Upper lobe of left lung (tissue), 6 donors: ENCODE results near the gene CADPS. TPM values are rescaled to one million over a fixed set of nuclear protein-coding genes. Genes with fewer than 3 reads are reported as not detected.
A peak's percentile ranks its signal among the peaks of the same experiment; 100 is the strongest.

Source experiments
- ATAC-seq, 2 donors: fragments of 200-7000 bp; cut with Tn5 transposase; one replicate each; pipeline ENCODE4 v1.9.1; 2022; ENCODE audit warnings: mild to moderate bottlenecking in 2 of 2, moderate library complexity in 2 of 2; ENCODE audit not compliant: low FRiP score in 2 of 2
- DNase-seq, 2 donors: peaks; one replicate each; pipeline ENCODE4 v3.0.0-alpha.2; 2019 to 2020
- H3K27ac ChIP-seq, 4 donors: fragments of 200-600 bp; sonication (generic); one replicate each; pipeline ENCODE4 v1.5.1; 2016 to 2019
- H3K27me3 ChIP-seq, 4 donors: fragments of 200-600 bp; sonication (generic); one replicate each; pipeline ENCODE4 v1.5.1; 2017 to 2019
- H3K36me3 ChIP-seq, 4 donors: fragments of 200-600 bp; sonication (generic); one replicate each; pipeline ENCODE4 v1.5.1; 2016 to 2019
- H3K4me1 ChIP-seq, 4 donors: fragments of 200-600 bp; sonication (generic); one replicate each; pipeline ENCODE4 v1.5.1; 2018 to 2019
- H3K4me3 ChIP-seq, 4 donors: fragments of 200-600 bp; sonication (generic); one replicate each; pipeline ENCODE4 v1.5.1; 2017 to 2019; ENCODE audit warnings: mild to moderate bottlenecking in 2 of 4, moderate library complexity in 1 of 4
- H3K9me3 ChIP-seq, 4 donors: fragments of 200-600 bp; sonication (generic); one replicate each; pipeline ENCODE4 v1.5.1; 2018 to 2019
- CTCF ChIP-seq, 6 experiments: fragments of 450-650 bp in 4 of 6; fragments of 200-600 bp in 2 of 6; sonication (generic) in 2 of 6; IDR thresholded peaks; one replicate each; pipeline ENCODE4 v1.5.1; 2016 to 2019; ENCODE audit warnings: antibody characterized with exemption in 6 of 6
- EP300 ChIP-seq, 4 donors: sonication (generic); formaldehyde crosslinking; IDR thresholded peaks; one replicate each; pipeline ENCODE4 v1.5.1; 2017; ENCODE audit warnings: antibody characterized with exemption in 4 of 4, control low read depth in 2 of 4
- POLR2A ChIP-seq, 4 donors: fragments of 450-650 bp; IDR thresholded peaks; one replicate each; pipeline ENCODE4 v1.5.1; 2016 to 2017; ENCODE audit warnings: antibody characterized with exemption in 4 of 4, mild to moderate bottlenecking in 2 of 4
- POLR2AphosphoS5 ChIP-seq, 2 donors: sonication (generic); formaldehyde crosslinking; IDR thresholded peaks; one replicate each; pipeline ENCODE4 v1.5.1; 2017; ENCODE audit warnings: antibody characterized with exemption in 2 of 2
- WGBS, 2 donors: methylation state at CpG; one replicate each; pipeline ENCODE4 v1.1.5; 2017 to 2018; 5-methylcytosine and 5-hydroxymethylcytosine counted together
- total RNA-seq, 6 donors: library from RNA; depleted of rRNA in 4 of 6; stranded (reverse); fragments of >200 nt in 4 of 6; gene quantifications; one replicate each; pipeline versions ENCODE4 v1.1.0 to v1.2.1, GENCODE V29; 2016 to 2021
- donor health status: DM: no; HTN: no; CAD: no; lungs with moderate emphysema.
- donor health status: DM: no; HTN: yes; CAD: no; lungs with severe emphysema.

Gene CADPS
- total RNA-seq, 6 donors from 2014 or later = 0.29 to 1.5 (median 1.2) TPM; not detected in 3

GRCh38 chr3:62548528-62549205 lies 326.5 kb downstream of the CADPS start:
- no peaks in the 10 kb centered on the region for H3K27me3 ChIP-seq
- no peak for TF ChIP-seq EP300 (IDR thresholded peaks at IDR 0.05)
- no peak for TF ChIP-seq CTCF (IDR thresholded peaks at IDR 0.05)
- no peak for TF ChIP-seq POLR2A (IDR thresholded peaks at IDR 0.05)
- no peak for TF ChIP-seq POLR2AphosphoS5 (IDR thresholded peaks at IDR 0.05)
- H3K27ac ChIP-seq = no peak overlapping the region
- no peaks in the 10 kb centered on the region for H3K4me1 ChIP-seq
- no peak overlapping the region for H3K4me3 ChIP-seq
- WGBS, 2 donors = 52 to 67% methylated on average over 2 of the region's 2 CpGs
- H3K36me3 ChIP-seq = no peaks in the 10 kb centered on the region
- ATAC-seq = no peak
- no peaks in the 10 kb centered on the region for H3K9me3 ChIP-seq
- DNase-seq = no peak

GRCh38 chr3:62546266-62546665 lies 328.9 kb downstream of the CADPS start:
- Histone ChIP-seq H3K9me3 (no peaks in the 10 kb centered on the region), H3K27me3 (no peaks in the 10 kb centered on the region), H3K27ac (no peak overlapping the region), H3K4me1 (no peaks in the 10 kb centered on the region), H3K36me3 (no peaks in the 10 kb centered on the region), H3K4me3 (no peak overlapping the region)
- ATAC-seq (no peak), DNase-seq (no peak)
- TF ChIP-seq POLR2AphosphoS5 (IDR thresholded peaks at IDR 0.05) (no peak), CTCF (IDR thresholded peaks at IDR 0.05) (no peak), POLR2A (IDR thresholded peaks at IDR 0.05) (no peak), EP300 (IDR thresholded peaks at IDR 0.05) (no peak)
- WGBS, 2 donors = 85 to 88% methylated on average over 7 of the region's 7 CpGs

GRCh38 chr3:62542185-62542584 lies 333.0 kb downstream of the CADPS start:
- TF ChIP-seq EP300 (IDR thresholded peaks at IDR 0.05) (no peak), POLR2A (IDR thresholded peaks at IDR 0.05) (no peak), CTCF (IDR thresholded peaks at IDR 0.05) (no peak), POLR2AphosphoS5 (IDR thresholded peaks at IDR 0.05) (no peak)
- ATAC-seq (no peak), DNase-seq (no peak)
- Histone ChIP-seq H3K36me3 (no peaks in the 10 kb centered on the region), H3K4me3 (no peak overlapping the region), H3K27ac (no peak overlapping the region), H3K4me1 (peaks cover 0 to 14% (median 0%) of the 10 kb centered on the region in 4 donors), H3K27me3 (no peaks in the 10 kb centered on the region), H3K9me3 (no peaks in the 10 kb centered on the region)
- 83 to 91% methylated on average over 2 of the region's 2 CpGs for WGBS, 2 donors

GRCh38 chr3:62539762-62540161 lies 335.5 kb downstream of the CADPS start:
- H3K27ac ChIP-seq = no peak overlapping the region
- H3K9me3 ChIP-seq = no peaks in the 10 kb centered on the region
- 55 to 66% methylated on average over 1 of the region's 1 CpG for WGBS, 2 donors
- no peak overlapping the region for H3K4me3 ChIP-seq
- DNase-seq (peak in 1 of 2 donors; percentile 23), ATAC-seq (peak in 1 of 2 donors; percentile 21)
- H3K4me1 ChIP-seq = peaks cover 0 to 14% (median 0%) of the 10 kb centered on the region in 4 donors
- no peaks in the 10 kb centered on the region for H3K36me3 ChIP-seq
- H3K27me3 ChIP-seq = no peaks in the 10 kb centered on the region
- TF ChIP-seq EP300 (IDR thresholded peaks at IDR 0.05) (no peak), CTCF (IDR thresholded peaks at IDR 0.05) (no peak), POLR2AphosphoS5 (IDR thresholded peaks at IDR 0.05) (no peak), POLR2A (IDR thresholded peaks at IDR 0.05) (no peak)
